Measurements from ENCODE around the gene RPS18. TPM values are rescaled to one million over a fixed set of nuclear protein-coding genes. Genes with fewer than 3 reads are reported as not detected.

Gene RPS18
- polyA plus RNA-seq, 4 donors = 2,947 to 6,778 (median 4,959) TPM

DNA sequence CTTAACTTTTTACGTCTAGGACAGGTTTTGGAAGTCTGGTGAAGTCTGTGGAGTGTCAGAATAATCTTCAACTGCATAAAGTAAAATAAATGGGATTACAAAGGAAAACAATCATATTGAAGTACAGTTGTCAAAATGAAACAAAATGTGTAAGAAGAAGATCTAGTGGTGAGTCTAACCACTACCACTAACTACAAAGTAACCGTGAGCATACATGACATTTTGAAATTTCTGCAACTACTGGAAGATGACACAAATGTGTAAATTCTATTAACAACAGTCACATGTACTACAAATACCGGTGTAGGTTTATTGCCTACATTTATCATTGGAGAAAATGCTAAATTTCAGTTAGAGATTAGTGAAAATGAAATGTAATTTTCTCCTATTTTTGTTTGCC is 29.9 kb upstream of the RPS18 start:
- FAIRE-seq = no peak

GRCh38 chr6:33243476-33243875 is 28.4 kb upstream of the RPS18 start:
- peaks cover 0 to 32% (median 0%) of the 10 kb centered on the region in 3 donors for H3K27me3 ChIP-seq (ENCODE audit: control insufficient read depth in 3 of 3, insufficient read depth in 3 of 3, low read length in 3 of 3)
- H3K4me1 ChIP-seq (ENCODE audit: control insufficient read depth in 3 of 3, insufficient read depth in 2 of 3, low read depth in 1 of 3, low read length in 2 of 3) = peaks cover 0 to 5% (median 0%) of the 10 kb centered on the region in 3 donors
- H3K4me3 ChIP-seq (ENCODE audit: low read depth in 1 of 3, low read length in 3 of 3) = no peak overlapping the region
- FAIRE-seq (no peak), DNase-seq (no peak)
- no peaks in the 10 kb centered on the region for H3K9me3 ChIP-seq (ENCODE audit: control insufficient read depth in 2 of 2, insufficient read depth in 1 of 2, low read depth in 1 of 2, low read length in 1 of 2)
- H3K36me3 ChIP-seq (ENCODE audit: control insufficient read depth in 3 of 3, insufficient read depth in 2 of 3, low read depth in 1 of 3, low read length in 3 of 3) = no peaks in the 10 kb centered on the region
- H3K27ac ChIP-seq (ENCODE audit: low read depth in 1 of 3, low read length in 2 of 3) = no peak overlapping the region
- 31 to 51% (median 36%) methylated on average over 1 of the region's 1 CpG for WGBS, 3 donors

More for the DNA sequence above, 29.9 kb upstream of the RPS18 start:
- no peaks in the 10 kb centered on the region for H3K4me1 ChIP-seq (ENCODE audit: control insufficient read depth in 3 of 3, insufficient read depth in 2 of 3, low read depth in 1 of 3, low read length in 2 of 3)
- 46 to 60% (median 48%) methylated on average over 3 of the region's 3 CpGs for WGBS, 3 donors
- no peak overlapping the region for H3K4me3 ChIP-seq (ENCODE audit: low read depth in 1 of 3, low read length in 3 of 3)
- H3K27ac ChIP-seq (ENCODE audit: low read depth in 1 of 3, low read length in 2 of 3) = no peak overlapping the region
- H3K27me3 ChIP-seq (ENCODE audit: control insufficient read depth in 3 of 3, insufficient read depth in 3 of 3, low read length in 3 of 3) = peaks cover 0 to 23% (median 0%) of the 10 kb centered on the region in 3 donors
- DNase-seq = no peak
- no peaks in the 10 kb centered on the region for H3K9me3 ChIP-seq (ENCODE audit: control insufficient read depth in 2 of 2, insufficient read depth in 1 of 2, low read depth in 1 of 2, low read length in 1 of 2)
- H3K36me3 ChIP-seq (ENCODE audit: control insufficient read depth in 3 of 3, insufficient read depth in 2 of 3, low read depth in 1 of 3, low read length in 3 of 3) = no peaks in the 10 kb centered on the region

DNA sequence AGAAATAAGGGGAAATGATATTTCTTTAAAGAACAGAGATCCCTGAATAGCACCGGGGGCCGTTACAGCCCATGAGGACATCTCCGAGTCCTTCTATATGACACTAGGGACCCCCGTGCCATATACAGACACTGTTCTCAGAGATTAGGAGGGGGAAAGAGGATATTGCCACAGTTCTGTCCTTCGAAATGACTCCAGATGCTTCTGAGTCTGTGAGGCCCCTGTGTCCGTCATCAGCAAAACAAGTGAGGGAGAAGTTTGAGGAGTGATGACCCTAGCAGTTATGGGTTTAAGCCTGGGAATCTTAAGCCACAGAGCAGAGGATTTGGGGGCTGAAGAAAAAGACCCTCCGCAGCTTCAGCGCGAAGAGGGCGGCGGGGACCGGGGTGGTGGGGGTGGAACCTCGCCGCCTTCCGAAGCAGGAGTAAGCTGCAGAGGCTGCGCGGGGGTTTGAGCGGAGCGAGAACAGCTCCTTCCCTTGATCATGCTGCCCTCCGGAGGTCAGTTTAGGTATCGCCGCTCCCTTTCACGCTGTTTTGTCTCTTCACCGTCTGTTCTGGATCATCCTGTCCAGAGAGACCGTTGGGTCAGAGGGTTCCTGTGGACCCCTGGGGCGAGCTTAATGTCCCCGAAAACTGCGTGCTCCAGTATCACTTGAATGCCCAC is 23.8 kb upstream of the RPS18 start:
- peak overlapping the region in 2 of 3 donors; percentile 7 to 95 for H3K27ac ChIP-seq (ENCODE audit: low read depth in 1 of 3, low read length in 2 of 3)
- H3K27me3 ChIP-seq (ENCODE audit: control insufficient read depth in 3 of 3, insufficient read depth in 3 of 3, low read length in 3 of 3) = peaks cover 0 to 15% (median 0%) of the 10 kb centered on the region in 3 donors
- 3 to 4% (median 4%) methylated on average over 25 to 28 of the region's 28 CpGs for WGBS, 3 donors
- peak overlapping the region in 2 of 3 donors; percentile 37 to 50 for H3K4me3 ChIP-seq (ENCODE audit: low read depth in 1 of 3, low read length in 3 of 3)
- no peaks in the 10 kb centered on the region for H3K9me3 ChIP-seq (ENCODE audit: control insufficient read depth in 2 of 2, insufficient read depth in 1 of 2, low read depth in 1 of 2, low read length in 1 of 2)
- peaks cover 3 to 20% (median 3%) of the 10 kb centered on the region in 3 donors for H3K4me1 ChIP-seq (ENCODE audit: control insufficient read depth in 3 of 3, insufficient read depth in 2 of 3, low read depth in 1 of 3, low read length in 2 of 3)
- FAIRE-seq = no peak
- H3K36me3 ChIP-seq (ENCODE audit: control insufficient read depth in 3 of 3, insufficient read depth in 2 of 3, low read depth in 1 of 3, low read length in 3 of 3) = peaks cover 0 to 12% (median 0%) of the 10 kb centered on the region in 3 donors
- DNase-seq = peak; percentile 89 to 91

DNA sequence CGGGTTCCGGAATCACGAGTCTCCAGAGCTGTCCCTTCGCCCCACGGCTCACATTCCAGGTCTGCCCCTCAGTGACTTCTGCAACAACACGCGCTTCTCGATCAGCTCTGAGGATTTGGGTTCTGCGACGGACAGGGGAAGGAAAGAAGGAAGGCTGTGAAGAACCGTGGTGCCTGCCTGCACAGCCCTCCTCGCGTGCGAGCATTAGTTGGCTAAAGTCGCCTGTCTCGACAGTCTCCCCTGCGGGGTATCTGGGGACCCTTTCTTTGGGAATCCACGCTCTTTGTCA is 23.3 kb upstream of the RPS18 start:
- DNase-seq (no peak), FAIRE-seq (no peak)
- 0 to 1% (median 1%) methylated on average over 18 of the region's 18 CpGs for WGBS, 3 donors
- Histone ChIP-seq H3K36me3 (ENCODE audit: control insufficient read depth in 3 of 3, insufficient read depth in 2 of 3, low read depth in 1 of 3, low read length in 3 of 3) (peaks cover 0 to 14% (median 0%) of the 10 kb centered on the region in 3 donors), H3K4me1 (ENCODE audit: control insufficient read depth in 3 of 3, insufficient read depth in 2 of 3, low read depth in 1 of 3, low read length in 2 of 3) (peaks cover 3 to 20% (median 3%) of the 10 kb centered on the region in 3 donors), H3K27ac (ENCODE audit: low read depth in 1 of 3, low read length in 2 of 3) (peak overlapping the region; percentile 7 to 95 (median 34)), H3K27me3 (ENCODE audit: control insufficient read depth in 3 of 3, insufficient read depth in 3 of 3, low read length in 3 of 3) (peaks cover 0 to 15% (median 0%) of the 10 kb centered on the region in 3 donors), H3K4me3 (ENCODE audit: low read depth in 1 of 3, low read length in 3 of 3) (peak overlapping the region; percentile 32 to 50 (median 37)), H3K9me3 (ENCODE audit: control insufficient read depth in 2 of 2, insufficient read depth in 1 of 2, low read depth in 1 of 2, low read length in 1 of 2) (no peaks in the 10 kb centered on the region)

GRCh38 chr6:33248932-33249731 is 22.7 kb upstream of the RPS18 start:
- Histone ChIP-seq H3K4me3 (ENCODE audit: low read depth in 1 of 3, low read length in 3 of 3) (peak overlapping the region; percentile 32 to 57 (median 50)), H3K27ac (ENCODE audit: low read depth in 1 of 3, low read length in 2 of 3) (peak overlapping the region; percentile 34 to 95 (median 94)), H3K27me3 (ENCODE audit: control insufficient read depth in 3 of 3, insufficient read depth in 3 of 3, low read length in 3 of 3) (peaks cover 0 to 15% (median 0%) of the 10 kb centered on the region in 3 donors), H3K4me1 (ENCODE audit: control insufficient read depth in 3 of 3, insufficient read depth in 2 of 3, low read depth in 1 of 3, low read length in 2 of 3) (peaks cover 3 to 20% (median 3%) of the 10 kb centered on the region in 3 donors), H3K9me3 (ENCODE audit: control insufficient read depth in 2 of 2, insufficient read depth in 1 of 2, low read depth in 1 of 2, low read length in 1 of 2) (no peaks in the 10 kb centered on the region), H3K36me3 (ENCODE audit: control insufficient read depth in 3 of 3, insufficient read depth in 2 of 3, low read depth in 1 of 3, low read length in 3 of 3) (peaks cover 0 to 14% (median 0%) of the 10 kb centered on the region in 3 donors)
- peak; percentile 97 to 100 for DNase-seq
- no peak for FAIRE-seq
- 0 to 1% (median 0%) methylated on average over 57 to 58 of the region's 58 CpGs for WGBS, 3 donors

- FAIRE-seq (no peak), DNase-seq (no peak)
- peaks cover 0 to 15% (median 0%) of the 10 kb centered on the region in 3 donors for H3K27me3 ChIP-seq (ENCODE audit: control insufficient read depth in 3 of 3, insufficient read depth in 3 of 3, low read length in 3 of 3)
- no peaks in the 10 kb centered on the region for H3K9me3 ChIP-seq (ENCODE audit: control insufficient read depth in 2 of 2, insufficient read depth in 1 of 2, low read depth in 1 of 2, low read length in 1 of 2)
- peak overlapping the region; percentile 34 to 95 (median 94) for H3K27ac ChIP-seq (ENCODE audit: low read depth in 1 of 3, low read length in 2 of 3)
- H3K4me1 ChIP-seq (ENCODE audit: control insufficient read depth in 3 of 3, insufficient read depth in 2 of 3, low read depth in 1 of 3, low read length in 2 of 3) = peaks cover 3 to 20% (median 3%) of the 10 kb centered on the region in 3 donors
- 17 to 22% (median 21%) methylated on average over 15 of the region's 15 CpGs for WGBS, 3 donors
- peaks cover 0 to 14% (median 0%) of the 10 kb centered on the region in 3 donors for H3K36me3 ChIP-seq (ENCODE audit: control insufficient read depth in 3 of 3, insufficient read depth in 2 of 3, low read depth in 1 of 3, low read length in 3 of 3)
- peak overlapping the region; percentile 10 to 57 (median 50) for H3K4me3 ChIP-seq (ENCODE audit: low read depth in 1 of 3, low read length in 3 of 3)
Measured at GRCh38 chr6:33249732-33250630, 21.9 kb upstream of the RPS18 start.

GRCh38 chr6:33250731-33251130 is 21.1 kb upstream of the RPS18 start:
- H3K27ac ChIP-seq (ENCODE audit: low read depth in 1 of 3, low read length in 2 of 3) = peak overlapping the region in 1 of 3 donors; percentile 2
- peaks cover 0 to 15% (median 0%) of the 10 kb centered on the region in 3 donors for H3K27me3 ChIP-seq (ENCODE audit: control insufficient read depth in 3 of 3, insufficient read depth in 3 of 3, low read length in 3 of 3)
- WGBS, 3 donors = 91 to 97% (median 96%) methylated on average over 13 of the region's 13 CpGs
- DNase-seq (no peak), FAIRE-seq (no peak)
- no peak overlapping the region for H3K4me3 ChIP-seq (ENCODE audit: low read depth in 1 of 3, low read length in 3 of 3)
- H3K4me1 ChIP-seq (ENCODE audit: control insufficient read depth in 3 of 3, insufficient read depth in 2 of 3, low read depth in 1 of 3, low read length in 2 of 3) = peaks cover 3 to 20% (median 3%) of the 10 kb centered on the region in 3 donors
- H3K36me3 ChIP-seq (ENCODE audit: control insufficient read depth in 3 of 3, insufficient read depth in 2 of 3, low read depth in 1 of 3, low read length in 3 of 3) = peaks cover 0 to 21% (median 0%) of the 10 kb centered on the region in 3 donors
- no peaks in the 10 kb centered on the region for H3K9me3 ChIP-seq (ENCODE audit: control insufficient read depth in 2 of 2, insufficient read depth in 1 of 2, low read depth in 1 of 2, low read length in 1 of 2)
